ENCODE data around the gene TASP1. TPM values are rescaled to one million over a fixed set of nuclear protein-coding genes. Genes with fewer than 3 reads are reported as not detected.
A peak's percentile ranks its signal among the peaks of the same experiment; 100 is the strongest.
"Not testable (repeated sequence)": the region's sequence is repeated elsewhere in the genome, so short reads cannot be mapped to it uniquely, and the experiment has no call there.

The TASP1 gene
- total RNA-seq, 3 donors from 2014 or later (not counting 1 experiment from before 2014, with no cell fraction given), result 15.5 to 22.3 (median 16.3) TPM

GRCh38 chr20:13644010-13644409 lies 5.3 kb upstream of the TASP1 start:
- Mint-ChIP-seq H3K9me3 (no peaks in the 10 kb centered on the region), H3K36me3 (no peaks in the 10 kb centered on the region), H3K27me3 (ENCODE audit: low read depth in 2 of 2) (peaks cover 22 to 32% of the 10 kb centered on the region in 2 donors), H3K4me1 (peaks cover 3% of the 10 kb centered on the region in 2 donors), H3K4me3 (no peak overlapping the region), H3K27ac (no peak overlapping the region)
- H3K36me3 ChIP-seq (ENCODE audit: control insufficient read depth, insufficient read depth, low read length), result no peaks in the 10 kb centered on the region
- DNase-seq (no peak), ATAC-seq (no peak)
- no peak overlapping the region for H3K4me3 ChIP-seq (ENCODE audit: low read length)
- WGBS (ENCODE audit: insufficient coverage), result 91% methylated on average over 4 of the region's 4 CpGs
- peaks cover 3% of the 10 kb centered on the region for H3K27me3 ChIP-seq (ENCODE audit: control insufficient read depth, insufficient read depth, low read length)
- no peaks in the 10 kb centered on the region for H3K9me3 ChIP-seq (ENCODE audit: control insufficient read depth, insufficient read depth, low read length)
- H3K27ac ChIP-seq (ENCODE audit: low read length), result no peak overlapping the region
- peaks cover 4% of the 10 kb centered on the region for H3K4me1 ChIP-seq (ENCODE audit: control insufficient read depth, insufficient read depth, low read length)
- TF ChIP-seq CTCF (IDR thresholded peaks at IDR 0.05), result no peak
- intact Hi-C loops (cut with micrococcal nuclease), result no loop called here

- Mint-ChIP-seq H3K4me3 (peak overlapping the region; percentile 90), H3K36me3 (no peaks in the 10 kb centered on the region), H3K4me1 (peaks cover 14 to 27% of the 10 kb centered on the region in 2 donors), H3K27me3 (ENCODE audit: low read depth in 2 of 2) (peaks cover 13 to 15% of the 10 kb centered on the region in 2 donors), H3K27ac (peak overlapping the region; percentile 83 to 94), H3K9me3 (no peaks in the 10 kb centered on the region)
- no peaks in the 10 kb centered on the region for H3K9me3 ChIP-seq (ENCODE audit: control insufficient read depth, insufficient read depth, low read length)
- H3K4me3 ChIP-seq (ENCODE audit: low read length), result peak overlapping the region; percentile 84
- WGBS (ENCODE audit: insufficient coverage), result 14% methylated on average over 4 of the region's 9 CpGs
- DNase-seq (no peak), ATAC-seq (no peak)
- no peak for TF ChIP-seq CTCF (IDR thresholded peaks at IDR 0.05)
- H3K4me1 ChIP-seq (ENCODE audit: control insufficient read depth, insufficient read depth, low read length), result peaks cover 9% of the 10 kb centered on the region
- no peaks in the 10 kb centered on the region for H3K27me3 ChIP-seq (ENCODE audit: control insufficient read depth, insufficient read depth, low read length)
- intact Hi-C loops (cut with micrococcal nuclease), result loop anchor here (5.0 kb wide), 1 partner anchor 143 kb away; the partner anchor contains the start of gene ESF1
- no peaks in the 10 kb centered on the region for H3K36me3 ChIP-seq (ENCODE audit: control insufficient read depth, insufficient read depth, low read length)
- H3K27ac ChIP-seq (ENCODE audit: low read length), result peak overlapping the region; percentile 70
Observed at GRCh38 chr20:13639150-13639497, 392 bp upstream of the TASP1 start.

GRCh38 chr20:13638162-13638495 lies 603 bp downstream of the TASP1 start:
- Histone ChIP-seq H3K27ac (ENCODE audit: low read length) (peak overlapping the region; percentile 70), H3K4me1 (ENCODE audit: control insufficient read depth, insufficient read depth, low read length) (peaks cover 9% of the 10 kb centered on the region), H3K4me3 (ENCODE audit: low read length) (peak overlapping the region; percentile 84), H3K27me3 (ENCODE audit: control insufficient read depth, insufficient read depth, low read length) (no peaks in the 10 kb centered on the region), H3K9me3 (ENCODE audit: control insufficient read depth, insufficient read depth, low read length) (no peaks in the 10 kb centered on the region), H3K36me3 (ENCODE audit: control insufficient read depth, insufficient read depth, low read length) (no peaks in the 10 kb centered on the region)
- Mint-ChIP-seq H3K27ac (peak overlapping the region; percentile 83 to 94), H3K36me3 (no peaks in the 10 kb centered on the region), H3K4me1 (peaks cover 14 to 29% of the 10 kb centered on the region in 2 donors), H3K4me3 (peak overlapping the region; percentile 90), H3K27me3 (ENCODE audit: low read depth in 2 of 2) (peaks cover 7 to 8% of the 10 kb centered on the region in 2 donors), H3K9me3 (no peaks in the 10 kb centered on the region)
- no peak for TF ChIP-seq CTCF (IDR thresholded peaks at IDR 0.05)
- DNase-seq, result no peak
- ATAC-seq, result no peak
- intact Hi-C loops (cut with micrococcal nuclease), result loop anchor here (5.0 kb wide), 1 partner anchor 144 kb away; the partner anchor contains the start of gene ESF1
- WGBS (ENCODE audit: insufficient coverage), result 6% methylated on average over 7 of the region's 7 CpGs

GRCh38 chr20:13632431-13632830 lies 6.3 kb downstream of the TASP1 start:
- H3K27me3 ChIP-seq (ENCODE audit: control insufficient read depth, insufficient read depth, low read length), result no peaks in the 10 kb centered on the region
- no peaks in the 10 kb centered on the region for H3K9me3 Mint-ChIP-seq
- peaks cover 5 to 14% of the 10 kb centered on the region in 2 donors for H3K4me1 Mint-ChIP-seq
- intact Hi-C loops (cut with micrococcal nuclease), result no loop called here
- H3K36me3 Mint-ChIP-seq, result no peaks in the 10 kb centered on the region
- no peaks in the 10 kb centered on the region for H3K9me3 ChIP-seq (ENCODE audit: control insufficient read depth, insufficient read depth, low read length)
- TF ChIP-seq CTCF (IDR thresholded peaks at IDR 0.05), result no peak
- no peak overlapping the region for H3K4me3 ChIP-seq (ENCODE audit: low read length)
- H3K27ac Mint-ChIP-seq, result no peak overlapping the region
- H3K27ac ChIP-seq (ENCODE audit: low read length), result no peak overlapping the region
- no CpG with 5 or more reads among the region's 1 CpG for WGBS (ENCODE audit: insufficient coverage)
- H3K4me3 Mint-ChIP-seq, result no peak overlapping the region
- no peaks in the 10 kb centered on the region for H3K4me1 ChIP-seq (ENCODE audit: control insufficient read depth, insufficient read depth, low read length)
- no peaks in the 10 kb centered on the region for H3K27me3 Mint-ChIP-seq (ENCODE audit: low read depth in 2 of 2)
- peaks cover 13% of the 10 kb centered on the region for H3K36me3 ChIP-seq (ENCODE audit: control insufficient read depth, insufficient read depth, low read length)
- ATAC-seq (no peak), DNase-seq (no peak)

- peaks cover 20% of the 10 kb centered on the region for H3K36me3 ChIP-seq (ENCODE audit: control insufficient read depth, insufficient read depth, low read length)
- H3K4me1 Mint-ChIP-seq; H3K27ac ChIP-seq (ENCODE audit: low read length); H3K4me1 ChIP-seq (ENCODE audit: control insufficient read depth, insufficient read depth, low read length); H3K4me3 ChIP-seq (ENCODE audit: low read length); ATAC-seq; H3K27me3 ChIP-seq (ENCODE audit: control insufficient read depth, insufficient read depth, low read length); H3K9me3 Mint-ChIP-seq; H3K36me3 Mint-ChIP-seq; DNase-seq; H3K27ac Mint-ChIP-seq; H3K4me3 Mint-ChIP-seq; intact Hi-C loops (cut with micrococcal nuclease); H3K9me3 ChIP-seq (ENCODE audit: control insufficient read depth, insufficient read depth, low read length); H3K27me3 Mint-ChIP-seq (ENCODE audit: low read depth in 2 of 2): not testable (repeated sequence)
- WGBS (ENCODE audit: insufficient coverage), result 95% methylated on average over 3 of the region's 3 CpGs
Observed at GRCh38 chr20:13627525-13627924, 11.2 kb downstream of the TASP1 start.

All from natural killer cell (primary cell).